Measurements from ENCODE around the gene DDX17.
"Not testable (repeated sequence)": the region's sequence is repeated elsewhere in the genome, so short reads cannot be mapped to it uniquely, and the experiment has no call there.

DDX17 gene

GRCh38 chr22:38491707-38492348, 14.3 kb downstream of the DDX17 start:
- DNase-seq (ENCODE audit: low spot score) = no peak

GRCh38 chr22:38490915-38491314, 15.2 kb downstream of the DDX17 start:
- DNase-seq (ENCODE audit: low spot score) = no peak

DNA sequence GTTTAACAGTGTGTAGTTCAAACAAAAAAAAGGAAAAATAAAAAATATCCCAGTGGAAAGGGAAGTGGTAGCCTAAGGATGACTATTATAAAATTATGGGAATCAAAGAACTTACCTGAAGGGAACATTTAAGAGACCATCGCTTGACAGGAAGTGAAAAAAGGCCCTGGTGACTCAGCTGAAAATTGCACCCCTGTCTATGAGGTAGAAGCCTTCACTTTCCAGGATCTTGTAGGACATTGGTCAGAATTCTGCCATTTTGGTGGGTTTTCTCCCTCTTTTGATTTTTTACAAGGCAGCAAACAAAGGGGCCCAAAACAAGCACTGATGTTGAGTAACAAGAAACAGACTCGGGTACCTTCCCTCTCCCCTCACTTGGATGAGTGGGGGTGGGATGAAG, 15.6 kb downstream of the DDX17 start:
- DNase-seq (ENCODE audit: low spot score) = no peak

DNA sequence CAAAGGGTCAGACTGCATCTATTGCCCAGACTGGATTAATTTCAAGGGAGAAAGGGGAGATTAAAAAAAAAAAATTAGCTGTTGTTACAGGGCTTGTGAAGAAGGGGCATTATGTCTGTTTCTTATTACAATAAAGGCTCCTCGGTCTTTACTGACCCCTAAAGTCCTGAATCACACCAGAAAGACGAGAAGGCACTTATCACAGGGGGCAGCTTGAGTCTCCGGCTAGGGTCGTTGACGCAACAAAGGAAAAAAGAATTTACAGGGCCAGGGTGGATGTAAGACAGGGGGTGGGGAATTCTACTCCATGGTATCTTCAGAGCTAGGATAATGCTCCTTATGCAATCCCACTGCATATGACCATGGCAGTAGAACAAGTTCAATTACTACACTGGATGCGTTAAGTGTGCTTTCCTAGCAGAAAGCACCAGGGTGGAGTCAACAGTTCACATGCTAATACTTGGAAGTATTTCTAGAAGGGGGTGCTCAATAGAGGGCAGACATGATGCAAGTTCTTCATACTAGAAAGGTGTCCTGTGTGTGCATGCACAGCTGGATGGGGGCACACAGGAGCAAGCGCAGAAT, 16.5 kb downstream of the DDX17 start:
- DNase-seq (ENCODE audit: low spot score) = no peak

GRCh38 chr22:38489142-38489541, 17.0 kb downstream of the DDX17 start:
- no peak for DNase-seq (ENCODE audit: low spot score)

DNA sequence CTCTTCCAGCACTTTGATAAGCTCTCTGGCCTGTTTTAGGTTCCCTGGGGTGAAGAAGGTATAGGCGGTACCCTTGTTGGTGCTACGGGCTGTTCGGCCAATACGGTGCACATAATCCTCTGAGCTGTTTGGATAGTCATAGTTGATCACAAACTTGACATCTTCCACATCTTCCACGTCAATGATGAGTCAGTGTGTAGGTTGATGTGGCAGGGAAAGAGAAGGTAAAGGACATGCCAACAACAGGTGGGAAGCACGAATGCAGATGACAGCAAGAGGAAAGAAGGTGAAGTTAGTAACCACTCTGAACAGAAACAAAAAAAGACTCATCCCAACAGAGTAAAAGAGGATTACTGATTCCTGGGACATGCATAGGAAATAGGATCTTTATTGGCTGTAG, 18.2 kb downstream of the DDX17 start:
- DNase-seq (ENCODE audit: low spot score) = no peak

GRCh38 chr22:38485783-38486182, 20.3 kb downstream of the DDX17 start:
- DNase-seq (ENCODE audit: low spot score) = peak; percentile 44

- DNase-seq (ENCODE audit: low spot score) = no peak
Measured at GRCh38 chr22:38484244-38484643, 21.9 kb downstream of the DDX17 start.

DNA sequence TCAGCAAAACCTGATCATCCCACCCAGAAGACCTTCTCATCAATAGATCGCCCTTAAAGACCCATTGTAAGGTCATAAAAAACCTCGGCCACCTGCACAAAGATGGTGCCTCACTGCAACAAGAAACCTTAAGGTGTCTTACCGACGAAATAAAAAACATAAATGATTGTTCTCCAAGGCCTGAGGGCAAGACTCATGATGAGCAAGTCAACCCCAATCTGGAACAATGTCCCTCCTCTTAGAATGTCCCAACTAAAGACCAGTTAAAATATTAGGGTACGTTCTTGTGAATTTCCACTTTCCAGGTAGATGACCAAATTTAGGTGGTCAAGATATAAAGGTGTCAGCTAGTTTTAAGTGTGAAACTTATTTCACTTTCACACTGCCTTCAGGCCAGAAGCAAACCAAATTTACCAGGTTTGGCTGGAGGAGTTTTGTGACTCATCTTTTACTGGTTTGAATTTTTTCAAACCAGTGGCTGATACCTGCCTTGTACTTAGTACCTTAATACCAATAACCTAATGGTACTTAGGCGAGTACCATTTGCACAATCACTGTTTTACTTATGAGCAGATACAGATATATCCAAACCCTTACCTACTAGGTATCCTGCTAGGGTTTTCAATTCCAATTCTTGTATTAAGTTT, 23.3 kb downstream of the DDX17 start:
- no peak for DNase-seq (ENCODE audit: low spot score)

DNA sequence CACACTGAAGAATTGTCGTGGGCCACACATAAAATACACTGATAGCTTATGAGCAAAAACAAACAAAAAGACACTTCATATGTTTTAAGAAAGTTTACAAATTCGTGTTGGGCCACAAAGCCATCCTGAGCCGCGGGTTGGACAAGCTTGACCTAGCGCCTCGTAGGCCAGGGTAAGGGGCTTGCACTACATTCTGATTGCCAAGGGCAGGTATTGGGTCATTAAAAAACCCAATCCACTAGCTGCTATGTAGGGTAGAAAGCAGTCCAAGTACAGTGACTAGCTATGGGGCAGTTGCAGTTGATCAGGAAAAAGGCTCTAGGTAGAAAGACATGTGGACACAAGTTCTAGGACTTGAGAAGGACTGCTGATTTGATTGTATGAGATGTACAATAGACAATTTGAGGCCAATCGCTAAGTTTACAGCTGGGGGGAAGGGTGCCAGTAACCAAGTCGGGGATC, 24.2 kb downstream of the DDX17 start:
- no peak for DNase-seq (ENCODE audit: low spot score)

DNA sequence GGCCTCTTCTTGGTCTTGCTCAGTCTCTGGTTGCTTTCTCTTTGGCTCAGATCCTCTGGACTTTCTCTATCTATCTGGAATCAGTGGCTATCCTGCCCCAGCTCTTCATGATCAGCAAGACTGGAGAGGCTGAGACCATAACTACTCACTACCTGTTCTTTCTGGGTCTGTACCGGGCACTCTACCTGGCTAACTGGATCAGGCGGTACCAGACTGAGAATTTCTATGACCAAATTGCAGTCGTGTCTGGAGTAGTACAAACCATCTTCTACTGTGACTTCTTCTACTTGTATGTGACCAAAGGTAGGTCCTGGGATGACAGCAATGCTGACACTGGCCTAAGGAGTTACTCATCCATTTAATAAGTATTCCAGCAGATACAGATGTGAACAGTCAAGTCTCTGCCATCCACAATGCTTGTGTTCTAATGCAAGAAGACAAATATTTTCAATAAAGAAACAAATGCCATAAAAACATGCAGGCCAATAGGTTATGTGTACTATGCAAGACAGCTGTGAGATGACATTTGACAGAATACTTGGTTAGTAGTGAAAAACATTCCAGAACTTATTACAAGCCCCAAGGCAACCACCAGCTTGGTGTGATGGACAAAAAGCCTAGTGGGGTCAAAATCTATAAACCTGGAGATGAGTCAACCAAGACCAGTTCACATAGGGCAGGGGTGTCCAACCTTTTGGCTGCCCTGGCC, 24.8 kb downstream of the DDX17 start:
- no peak for DNase-seq (ENCODE audit: low spot score)

DNA sequence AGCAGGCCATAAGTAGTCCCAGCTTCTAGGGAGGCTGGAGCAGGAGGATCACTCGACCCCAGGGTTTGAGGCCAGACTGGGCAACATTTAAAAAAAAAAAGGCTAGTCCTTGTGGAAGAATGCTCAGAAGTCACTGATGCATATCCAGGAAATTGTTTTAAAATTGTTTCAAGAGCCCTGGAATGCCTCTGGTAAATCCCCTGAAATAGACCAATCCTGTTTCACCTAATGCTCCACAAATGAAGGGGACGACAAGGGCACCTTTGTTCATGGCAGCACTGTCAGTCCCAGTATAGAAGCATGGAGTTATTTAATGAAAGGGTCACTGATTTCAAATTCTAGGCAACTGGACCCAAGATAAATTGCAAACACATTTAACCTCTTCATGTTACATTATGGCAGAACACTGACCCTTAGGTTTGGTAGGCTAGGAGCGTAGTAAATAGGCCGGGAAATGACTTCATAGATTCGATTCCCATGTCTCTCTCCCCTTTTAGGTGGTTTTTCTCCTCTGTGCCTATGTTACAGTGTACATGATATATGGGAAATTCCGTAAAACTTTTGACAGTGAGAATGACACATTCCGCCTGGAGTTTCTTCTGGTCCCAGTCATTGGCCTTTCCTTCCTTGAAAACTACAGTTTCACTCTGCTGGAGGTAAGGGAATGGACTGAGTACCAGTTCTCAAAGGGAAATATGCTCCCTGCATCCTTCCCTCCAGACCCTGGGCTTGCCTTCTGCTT, 26.8 kb downstream of the DDX17 start:
- peak; percentile 45 for DNase-seq (ENCODE audit: low spot score)

GRCh38 chr22:38477585-38477984, 28.5 kb downstream of the DDX17 start:
- no peak for DNase-seq (ENCODE audit: low spot score)

GRCh38 chr22:38474003-38474607, 32.0 kb downstream of the DDX17 start:
- DNase-seq (ENCODE audit: low spot score) = no peak

DNA sequence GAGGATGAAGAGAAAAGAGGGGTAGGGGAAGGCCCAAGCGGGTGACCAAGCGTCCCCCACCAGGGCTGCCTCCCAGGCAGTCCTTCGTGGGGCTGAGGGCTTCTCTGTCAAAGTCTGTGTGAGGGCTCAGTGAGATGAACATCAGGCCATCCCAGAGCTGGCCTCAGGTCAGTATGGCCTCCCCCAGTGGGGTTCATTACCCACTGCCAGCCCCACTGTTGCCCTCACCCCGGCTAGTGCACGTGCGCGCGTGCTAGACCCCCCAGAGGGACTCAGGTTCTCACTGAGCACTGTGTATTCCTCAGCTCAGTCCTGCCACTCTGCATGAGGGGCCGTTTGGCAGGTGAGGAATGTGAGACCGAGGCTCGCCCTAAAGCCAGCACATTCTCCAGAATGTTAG, 34.9 kb downstream of the DDX17 start:
- no peak for DNase-seq (ENCODE audit: low spot score)

- not testable (repeated sequence) for DNase-seq (ENCODE audit: low spot score)
Measured at GRCh38 chr22:38470179-38470578, 35.9 kb downstream of the DDX17 start.

- DNase-seq (ENCODE audit: low spot score) = no peak
Measured at GRCh38 chr22:38469306-38469781, 36.8 kb downstream of the DDX17 start.

GRCh38 chr22:38468443-38469305, 37.4 kb downstream of the DDX17 start:
- DNase-seq (ENCODE audit: low spot score) = no peak

- DNase-seq (ENCODE audit: low spot score) = no peak
Measured at GRCh38 chr22:38467904-38468442, 38.1 kb downstream of the DDX17 start, which contains the start of gene KDELR3. TSS of gene KDELR3 (plus strand) at chr22:38468096. CDS start at chr22:38468234, 138 bp downstream.

- DNase-seq (ENCODE audit: low spot score) = no peak
Measured at GRCh38 chr22:38467438-38467903, 38.6 kb downstream of the DDX17 start.

Data from cerebellar cortex (tissue), 1 donor.